ENCODE results near the gene SUMF1.
"Not testable (repeated sequence)": the region's sequence is repeated elsewhere in the genome, so short reads cannot be mapped to it uniquely, and the experiment has no call there.

SUMF1 gene

GRCh38 chr3:4458961-4459360 is 8.1 kb downstream of the SUMF1 start:
- no peak for DNase-seq

DNA sequence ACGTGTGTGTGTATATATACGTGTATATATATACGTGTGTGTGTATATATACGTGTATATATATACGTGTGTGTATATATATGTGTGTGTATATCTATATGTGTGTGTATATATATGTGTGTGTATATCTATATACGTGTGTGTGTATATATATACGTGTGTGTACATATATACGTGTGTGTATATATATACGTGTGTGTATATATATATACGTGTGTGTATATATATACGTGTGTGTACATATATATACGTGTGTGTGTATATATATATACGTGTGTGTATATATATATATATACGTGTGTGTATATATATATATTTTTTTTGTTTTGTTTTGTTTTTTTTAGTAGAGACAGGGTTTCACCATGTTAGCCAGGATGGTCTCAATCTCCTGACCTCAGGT is 10.3 kb downstream of the SUMF1 start:
- not testable (repeated sequence) for DNase-seq

GRCh38 chr3:4454142-4454541 is 12.9 kb downstream of the SUMF1 start:
- DNase-seq: no peak

DNA sequence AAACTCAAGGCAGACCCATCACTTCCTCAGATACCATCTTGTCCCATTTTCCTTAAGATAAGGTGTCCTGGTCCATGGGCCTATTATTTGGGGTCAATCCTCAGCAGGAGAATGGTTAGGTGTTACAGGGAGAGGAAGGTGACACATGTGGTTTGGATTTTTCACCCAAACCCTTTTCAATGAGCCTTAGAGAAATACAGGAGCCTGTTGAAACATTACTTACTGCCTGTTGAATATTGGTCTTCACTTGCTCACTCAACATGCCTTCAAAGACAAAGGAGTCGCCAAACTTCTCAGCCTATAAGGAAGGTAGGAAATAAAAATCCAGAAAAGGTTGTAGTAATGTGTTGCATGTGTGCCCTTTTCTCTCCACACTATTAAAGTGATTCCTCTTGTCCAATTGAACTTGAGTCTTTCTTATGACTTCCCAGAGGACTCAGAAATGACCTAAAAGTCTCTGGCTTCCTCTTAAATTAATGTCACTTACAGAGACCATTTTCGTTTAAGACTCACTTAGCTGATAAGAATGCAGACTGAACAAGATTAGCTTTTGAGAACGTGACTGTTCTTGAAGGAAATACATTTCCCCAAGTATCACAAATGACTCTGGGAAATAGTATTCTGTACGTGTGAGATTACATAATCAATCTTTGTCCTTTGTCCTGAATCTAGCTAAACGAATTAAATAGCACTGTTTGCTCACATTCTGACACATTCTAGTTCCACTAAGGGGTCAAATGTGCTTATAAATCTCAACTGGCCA is 17.8 kb downstream of the SUMF1 start:
- DNase-seq: no peak

DNA sequence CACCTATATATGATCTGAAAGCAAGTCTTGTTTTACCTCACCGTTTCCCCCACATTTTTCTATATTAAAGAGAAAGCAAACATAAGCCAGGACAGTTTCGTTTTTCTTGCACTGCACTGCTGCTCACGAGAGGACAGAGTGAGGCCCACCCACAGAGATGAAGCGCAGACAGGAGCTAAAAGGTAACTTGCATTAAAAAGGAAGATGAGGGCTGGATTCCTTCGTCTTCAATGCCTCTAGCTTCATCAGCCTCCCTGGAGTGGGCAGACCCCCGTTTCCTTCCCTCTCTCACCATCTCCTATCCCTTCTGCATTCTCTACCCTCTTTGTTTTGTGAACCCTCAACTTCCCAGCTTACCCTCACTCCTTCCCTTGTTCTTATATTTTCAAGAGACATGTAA is 18.9 kb downstream of the SUMF1 start:
- DNase-seq: no peak

DNA sequence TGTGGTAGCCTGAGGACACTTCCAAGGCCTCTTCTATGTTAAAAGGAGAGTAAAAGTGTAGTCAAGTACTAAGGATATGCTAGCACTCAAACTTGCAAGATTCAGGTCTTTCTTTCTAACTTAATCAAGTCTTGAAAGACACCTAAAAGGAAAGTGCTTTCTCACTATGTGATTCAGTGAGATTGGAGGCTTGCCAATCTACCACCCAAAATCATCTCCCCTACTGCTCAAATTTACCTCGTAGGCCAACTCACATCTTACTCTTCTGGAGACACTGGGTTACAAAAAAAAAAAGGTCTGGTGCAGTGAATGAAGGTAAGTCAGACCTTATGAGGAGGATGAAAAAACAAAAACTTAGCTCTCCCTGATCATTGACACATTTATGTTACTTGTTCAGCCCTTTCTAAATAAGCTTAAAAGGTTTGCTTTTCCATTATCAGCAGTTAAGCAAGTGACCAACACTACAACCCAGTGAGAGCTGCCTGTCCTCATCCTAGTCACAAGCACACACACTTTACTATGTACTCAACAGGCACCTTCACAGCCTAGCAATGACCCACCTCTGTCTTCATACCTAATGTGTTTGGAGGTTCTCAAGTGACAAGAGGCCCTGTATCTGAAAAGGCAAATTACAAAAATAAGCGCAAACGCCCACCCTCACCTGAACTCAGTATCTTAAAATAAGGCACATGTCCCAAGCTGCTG is 19.6 kb downstream of the SUMF1 start:
- no peak for DNase-seq

- no peak for DNase-seq
Measured at GRCh38 chr3:4440951-4441350, 26.1 kb downstream of the SUMF1 start.

DNA sequence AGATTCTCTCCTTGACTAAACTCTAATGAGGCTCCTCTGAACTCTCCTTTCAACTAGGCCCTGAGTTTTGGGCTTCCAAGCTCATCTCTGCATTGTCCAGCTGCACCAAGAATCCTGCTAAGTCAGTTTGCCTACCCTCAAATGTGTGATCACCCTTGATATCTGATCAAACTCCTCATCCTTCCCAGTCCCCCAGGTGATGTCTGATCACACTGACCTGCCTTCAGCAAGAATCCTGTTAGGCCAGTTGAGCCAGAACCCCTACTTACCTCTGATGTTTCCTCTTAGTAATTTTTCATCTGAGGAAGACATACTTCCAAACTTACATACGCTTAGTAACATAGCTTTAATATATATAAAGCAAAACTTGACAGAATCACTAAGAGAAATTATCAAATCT is 28.8 kb downstream of the SUMF1 start:
- DNase-seq: no peak

DNA sequence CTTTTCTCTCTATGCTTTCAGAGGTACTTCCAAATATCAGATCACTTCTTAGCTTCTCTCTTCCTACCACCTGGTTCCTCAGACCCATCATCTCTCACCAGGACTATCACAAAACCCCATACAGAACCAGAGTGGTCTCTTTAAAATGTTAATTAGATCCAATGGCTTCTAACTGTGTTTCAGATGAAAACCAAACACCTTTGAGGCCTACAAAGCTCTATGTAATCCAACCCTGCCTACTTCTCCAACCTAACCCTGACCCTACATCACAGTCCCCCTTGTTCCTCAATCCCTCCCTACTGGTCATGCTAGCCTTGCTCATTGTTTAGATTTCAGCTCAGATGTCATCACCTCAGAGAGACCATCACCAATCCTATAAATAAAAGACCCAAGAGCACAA is 34.8 kb downstream of the SUMF1 start:
- no peak for DNase-seq

DNA sequence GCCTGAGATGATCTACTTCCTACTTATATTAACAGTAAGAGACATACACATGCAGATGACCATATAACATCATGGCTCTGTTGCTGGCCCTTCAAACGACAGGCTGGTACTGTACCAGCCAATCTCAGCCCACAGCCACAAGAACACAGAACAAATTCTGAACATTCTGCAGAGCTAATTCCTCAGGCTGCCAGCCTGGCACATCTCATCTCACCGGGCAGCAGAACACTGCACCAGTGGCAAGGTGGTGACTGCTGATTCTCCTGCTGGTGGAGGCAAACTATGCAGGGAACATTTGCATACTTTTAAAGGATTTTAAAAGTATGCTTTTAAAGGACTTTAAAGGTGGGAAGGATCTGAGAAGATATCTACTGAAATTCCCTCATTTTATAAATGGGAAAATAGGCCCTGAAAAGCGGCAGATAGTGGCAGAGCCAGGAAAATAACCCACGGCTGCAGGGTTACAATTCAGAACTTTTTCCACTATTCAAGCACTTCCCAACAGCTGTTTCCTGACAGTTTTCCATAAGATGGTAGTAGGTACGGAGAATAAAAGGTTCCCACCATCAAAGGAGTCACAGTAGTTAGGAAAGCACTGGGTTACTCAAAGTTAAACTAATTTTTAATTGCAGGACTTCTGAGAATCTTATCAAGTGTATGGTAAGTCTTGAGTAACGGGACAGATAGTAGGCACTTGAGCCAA is 37.3 kb downstream of the SUMF1 start:
- no peak for DNase-seq

DNA sequence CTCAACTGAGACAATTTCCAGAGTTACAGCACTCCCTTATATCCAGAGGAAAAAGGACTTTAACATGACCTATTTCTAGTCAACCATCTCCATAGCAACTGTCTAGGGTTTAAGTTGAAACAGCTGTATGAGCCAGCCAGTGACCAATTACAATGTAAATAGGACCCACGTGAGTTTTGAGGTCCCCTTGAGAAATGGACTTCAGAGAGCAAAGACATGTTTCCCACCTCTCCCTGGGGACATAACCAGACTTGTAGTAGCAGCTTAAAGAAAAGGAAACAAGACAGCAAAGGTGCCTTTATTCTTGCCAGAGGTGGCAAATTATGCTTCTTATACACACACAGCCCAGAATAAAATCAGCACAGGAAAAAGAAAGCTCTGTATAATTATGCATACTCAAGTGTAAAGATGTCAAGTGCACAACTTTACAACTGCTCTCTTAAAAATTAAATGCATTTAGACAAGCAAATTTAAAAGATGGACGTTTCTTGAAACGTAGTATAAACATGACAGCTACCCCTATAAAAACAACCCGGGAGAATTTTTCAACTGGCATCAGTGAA is 40.2 kb downstream of the SUMF1 start:
- no peak for DNase-seq

GRCh38 chr3:4426261-4426781 is 40.7 kb downstream of the SUMF1 start:
- no peak for DNase-seq

DNA sequence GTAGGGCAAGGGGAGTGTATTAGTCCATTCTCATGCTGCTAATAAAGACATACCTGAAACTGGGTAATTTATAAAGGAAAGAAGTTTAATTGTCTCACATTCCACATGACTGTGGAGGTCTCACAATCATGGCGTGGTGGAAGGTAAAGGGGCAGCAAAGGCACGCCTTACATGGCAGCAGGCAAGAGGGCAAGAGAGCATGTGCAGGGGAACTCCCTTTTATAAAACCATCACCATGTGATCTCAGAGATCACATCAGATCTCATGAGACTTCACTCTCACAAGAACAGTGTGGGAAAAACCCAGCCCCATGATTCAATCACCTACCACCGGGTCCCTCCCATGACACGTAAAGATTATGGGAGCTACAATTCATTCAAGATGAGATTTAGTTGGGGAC is 41.4 kb downstream of the SUMF1 start:
- no peak for DNase-seq

DNA sequence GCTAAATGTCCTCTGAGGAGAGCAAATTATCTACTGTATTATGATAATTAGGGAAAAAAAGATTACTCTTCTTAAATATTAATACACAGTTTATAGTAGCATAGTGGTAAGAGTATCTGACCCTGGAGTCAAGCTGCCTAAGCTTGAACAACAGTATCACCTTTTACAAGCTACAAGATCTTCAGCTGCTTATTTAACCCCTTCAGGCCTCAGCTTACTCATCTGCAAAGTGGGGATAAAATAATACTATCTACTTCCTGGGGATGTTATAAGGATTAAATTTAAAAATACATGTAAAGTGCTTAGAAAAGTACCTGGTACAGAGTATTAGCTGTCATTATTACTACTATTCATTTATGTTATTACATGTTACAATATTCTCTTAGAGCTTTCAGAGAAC is 42.0 kb downstream of the SUMF1 start:
- no peak for DNase-seq

DNA sequence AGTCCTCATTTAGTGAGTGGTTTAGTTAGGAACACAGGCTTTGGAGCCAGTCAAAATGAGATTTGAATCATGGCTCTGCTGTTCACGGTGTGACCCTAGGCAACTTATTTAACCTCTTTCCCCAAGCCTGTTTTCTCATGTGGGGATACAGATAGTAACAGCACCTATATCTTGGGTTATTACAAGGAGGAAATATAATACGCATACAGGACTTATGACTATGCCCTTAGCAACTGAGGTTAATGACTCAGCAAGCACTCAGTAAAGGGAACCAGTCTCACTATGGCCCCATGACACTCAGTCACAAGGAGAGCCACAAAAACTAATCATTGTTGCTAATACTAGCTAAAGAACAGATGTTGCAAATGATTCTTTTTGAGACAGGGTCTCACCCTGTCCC is 45.9 kb downstream of the SUMF1 start:
- no peak for DNase-seq

- DNase-seq: no peak
Measured at GRCh38 chr3:4419920-4420319, 47.1 kb downstream of the SUMF1 start.

DNA sequence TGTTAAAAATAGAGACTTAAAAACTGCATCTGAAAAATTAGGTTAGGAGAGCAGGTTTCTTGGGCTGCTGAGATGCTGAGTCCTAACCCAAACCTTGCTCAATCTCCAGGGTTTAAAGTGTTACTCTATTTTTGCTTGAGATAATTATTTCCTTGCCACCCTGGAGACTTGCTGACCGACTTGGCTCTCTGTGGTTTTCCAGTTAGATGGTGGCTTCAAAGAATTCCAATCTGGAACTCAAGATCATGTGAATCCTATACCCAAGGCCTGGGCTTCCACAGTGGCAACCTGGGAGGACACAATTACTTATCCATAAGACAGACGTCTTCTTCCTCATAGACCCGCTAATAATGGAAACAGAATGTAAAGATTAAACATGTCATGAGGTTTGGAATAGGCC is 47.7 kb downstream of the SUMF1 start:
- no peak for DNase-seq

DNA sequence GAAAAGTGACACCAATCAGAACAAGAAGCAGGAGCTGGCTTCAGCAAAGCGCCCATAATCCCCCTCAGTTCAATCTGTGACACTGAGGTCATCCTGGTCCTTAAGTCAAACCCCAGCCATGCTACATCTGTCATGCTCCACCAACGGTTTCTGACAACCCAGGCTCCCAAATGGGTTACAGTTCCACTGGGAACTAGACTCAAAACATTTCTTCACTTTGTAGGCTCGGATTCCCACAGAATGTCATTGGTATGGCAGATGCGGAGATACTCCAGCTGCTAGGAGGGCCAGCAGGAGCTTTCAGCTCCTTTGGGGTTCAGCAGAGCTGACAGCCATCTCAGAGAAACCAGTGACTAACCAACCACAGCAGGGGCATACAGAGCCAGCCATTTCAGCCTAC is 48.9 kb downstream of the SUMF1 start:
- DNase-seq: no peak

DNA sequence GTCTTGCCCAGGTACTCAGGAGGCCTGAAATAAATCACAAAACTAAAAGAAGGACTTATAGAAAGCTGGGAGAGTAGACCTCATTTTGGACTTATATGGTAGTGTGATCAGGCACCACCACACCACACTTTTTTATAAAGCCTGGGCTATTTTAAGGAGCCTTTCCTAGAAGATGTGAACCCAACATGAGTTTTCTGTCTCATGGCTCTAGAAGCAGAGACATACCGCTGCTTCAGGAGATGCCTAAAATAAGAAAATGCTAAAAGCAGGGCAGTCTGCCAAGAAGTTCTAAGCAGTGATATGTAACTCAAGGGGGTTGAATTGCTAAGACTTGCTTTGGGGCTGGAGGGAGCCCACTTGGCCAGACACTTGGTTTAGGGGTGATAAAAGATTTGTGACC is 49.6 kb downstream of the SUMF1 start:
- DNase-seq: no peak

- no peak for DNase-seq
Measured at GRCh38 chr3:4416961-4417360, 50.1 kb downstream of the SUMF1 start.

DNA sequence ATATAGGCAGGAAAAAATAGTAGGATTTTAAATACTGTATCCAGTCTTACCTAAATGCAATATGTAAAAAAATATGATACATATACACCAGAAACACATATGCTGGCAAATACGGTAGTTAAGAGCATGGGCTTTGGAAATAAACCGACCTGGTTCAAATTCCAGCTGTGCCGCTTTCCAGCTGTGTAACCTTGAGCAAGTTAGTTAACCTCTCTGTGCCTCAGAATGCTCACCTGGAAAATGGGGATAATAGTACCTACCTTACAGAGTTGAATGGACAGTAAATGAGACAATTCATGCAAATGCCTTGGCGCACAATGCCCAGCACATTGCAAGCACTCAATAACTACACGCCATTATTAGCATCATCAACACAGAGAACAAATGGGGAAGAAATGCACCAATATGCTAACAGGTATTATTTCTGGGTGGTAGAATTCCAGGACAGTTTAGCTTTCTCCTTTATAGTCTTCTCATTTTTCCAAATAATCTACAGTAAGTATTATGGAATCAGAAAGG is 50.6 kb downstream of the SUMF1 start:
- no peak for DNase-seq

DNA sequence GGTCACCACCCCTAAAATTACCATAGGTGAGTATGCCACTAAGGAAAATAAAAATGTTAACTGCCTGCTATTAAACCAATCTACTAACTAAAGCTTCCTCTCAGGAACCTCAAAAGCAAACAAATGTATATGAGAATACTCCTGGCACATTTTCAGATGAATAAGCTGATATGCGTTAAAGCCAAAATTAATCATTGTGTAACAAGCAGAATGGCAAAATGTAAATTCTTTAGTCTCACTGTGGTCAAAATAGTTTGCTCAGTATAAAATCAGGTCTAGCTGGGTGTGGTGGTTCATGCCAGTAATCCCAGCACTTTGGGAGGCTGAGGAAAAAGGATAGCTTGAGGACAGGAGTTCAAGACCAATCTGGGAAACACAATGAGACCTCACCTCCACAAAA is 53.6 kb downstream of the SUMF1 start:
- no peak for DNase-seq

DNA sequence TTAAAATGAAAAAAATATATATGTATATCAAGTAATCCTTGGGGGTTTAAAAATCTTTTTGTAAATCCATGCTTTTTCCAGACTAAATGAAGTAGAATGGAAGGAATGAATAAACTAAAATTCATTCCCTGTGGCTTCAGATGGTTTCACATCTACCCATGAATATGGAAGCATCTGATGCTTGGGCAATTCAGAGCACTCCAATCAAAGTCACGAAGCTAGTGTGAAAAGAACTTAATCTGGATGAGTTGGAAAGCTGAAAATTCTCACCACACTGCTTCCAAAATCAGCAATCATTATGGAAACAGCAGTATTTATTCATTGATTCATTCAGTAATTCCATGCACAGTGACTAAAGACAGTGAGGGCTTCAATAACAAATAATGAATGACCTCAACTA is 55.2 kb downstream of the SUMF1 start:
- DNase-seq: no peak

All from activated CD4-positive, alpha-beta T cell treated with anti-CD3 and anti-CD28 coated beads, Interleukin-2, amount 50 U/mL, for 1 hour (primary cell).